HG03521 (cell line): ENCODE results near the gene S100A2.
"Not testable (repeated sequence)": the region's sequence is repeated elsewhere in the genome, so short reads cannot be mapped to it uniquely, and the experiment has no call there.

Source experiments
- ATAC-seq: cut with Tn5 transposase; IDR thresholded peaks from one replicate; pipeline ENCODE4 v1.9.1; 2021; ENCODE audit warnings: mild to moderate bottlenecking, moderate library complexity; ENCODE audit not compliant: unreplicated experiment

The S100A2 gene

DNA sequence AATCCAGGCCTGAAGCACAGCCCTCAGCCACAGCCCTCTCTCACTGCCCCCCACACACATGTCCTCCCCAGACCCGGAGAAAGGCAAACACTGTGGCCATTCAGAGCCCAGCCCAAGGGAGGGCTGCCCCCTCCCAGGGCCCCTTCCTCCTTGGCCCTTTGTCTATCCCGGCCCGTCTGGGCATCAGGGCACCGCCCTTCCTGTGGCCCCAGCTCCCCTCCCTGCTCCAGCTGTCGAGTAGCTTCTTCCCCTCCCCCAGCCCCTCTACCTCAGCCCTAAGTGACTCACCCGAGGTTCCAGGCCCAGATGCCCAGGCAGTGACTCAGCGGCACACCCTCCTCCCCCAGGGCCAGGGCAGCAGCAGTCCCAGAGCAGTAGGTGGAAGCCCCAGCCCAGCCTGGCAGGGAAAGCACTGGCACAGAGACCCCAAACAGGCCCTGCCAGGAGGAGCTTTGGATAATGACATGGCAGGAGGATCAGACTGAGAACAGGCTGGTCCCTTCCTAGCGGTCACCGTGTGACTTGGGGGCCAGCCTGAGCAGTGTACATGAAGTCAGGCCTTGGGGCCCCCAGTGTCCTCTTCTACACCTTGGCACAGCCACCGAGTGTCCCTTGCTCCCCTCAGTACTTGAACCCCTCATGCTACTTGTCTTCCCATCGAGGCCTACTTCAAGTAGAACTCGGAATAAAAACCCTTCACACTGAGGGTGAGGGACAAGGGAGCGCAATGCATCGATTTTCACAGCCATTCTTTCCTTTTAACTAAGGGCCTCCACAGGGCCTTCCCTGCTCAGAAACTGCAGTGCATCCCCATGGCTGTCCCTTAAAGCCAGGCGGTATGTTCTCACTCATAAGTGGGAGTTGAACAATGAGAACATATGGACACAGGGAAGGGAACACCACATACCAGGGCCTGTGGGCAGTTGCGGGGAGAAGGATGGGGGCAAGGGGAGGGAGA is 1.0 kb upstream of the S100A2 start:
- no peak for ATAC-seq

- ATAC-seq, result no peak
Measured at GRCh38 chr1:153563991-153564390, 1.7 kb downstream of the S100A2 start.

DNA sequence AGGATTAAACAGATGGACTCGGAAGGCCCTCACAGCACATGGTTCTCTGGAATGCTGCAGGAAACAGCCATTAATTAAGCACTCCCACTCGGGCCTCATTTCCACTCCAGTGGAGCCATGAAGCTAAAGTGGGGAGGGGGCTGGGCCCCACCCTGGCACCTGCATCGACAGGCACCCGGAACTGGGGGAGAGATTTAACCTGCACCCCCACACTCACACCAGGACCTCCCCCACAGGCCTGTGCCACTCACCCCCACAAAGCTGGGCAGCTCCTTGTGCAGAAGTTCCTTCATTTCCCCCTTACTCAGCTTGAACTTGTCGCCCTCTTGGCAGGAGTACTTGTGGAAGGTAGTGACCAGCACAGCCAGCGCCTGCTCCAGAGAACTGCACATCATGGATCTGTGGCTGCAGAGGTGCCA is 2.2 kb downstream of the S100A2 start:
- no peak for ATAC-seq

DNA sequence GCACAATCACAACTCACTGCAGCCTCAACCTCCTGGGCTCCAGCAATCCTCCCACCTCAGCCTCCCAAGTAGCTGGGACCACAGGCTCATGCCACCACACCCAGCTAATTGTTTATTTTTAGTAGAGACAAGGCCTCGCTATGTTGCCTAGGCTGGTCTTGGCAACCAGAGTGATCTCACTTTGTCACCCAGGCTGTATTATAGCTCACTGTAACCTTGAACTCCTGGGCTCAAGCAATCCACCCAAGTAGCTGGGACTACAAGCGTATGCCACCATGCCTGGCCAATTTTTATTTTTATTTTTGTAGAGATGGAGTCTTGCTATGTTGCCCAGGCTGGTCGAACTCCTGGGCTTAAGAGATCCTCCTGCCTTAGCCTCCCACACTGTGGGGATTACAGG is 3.6 kb downstream of the S100A2 start:
- ATAC-seq, result not testable (repeated sequence)

GRCh38 chr1:153561466-153561985 is 4.1 kb downstream of the S100A2 start:
- ATAC-seq, result no peak

DNA sequence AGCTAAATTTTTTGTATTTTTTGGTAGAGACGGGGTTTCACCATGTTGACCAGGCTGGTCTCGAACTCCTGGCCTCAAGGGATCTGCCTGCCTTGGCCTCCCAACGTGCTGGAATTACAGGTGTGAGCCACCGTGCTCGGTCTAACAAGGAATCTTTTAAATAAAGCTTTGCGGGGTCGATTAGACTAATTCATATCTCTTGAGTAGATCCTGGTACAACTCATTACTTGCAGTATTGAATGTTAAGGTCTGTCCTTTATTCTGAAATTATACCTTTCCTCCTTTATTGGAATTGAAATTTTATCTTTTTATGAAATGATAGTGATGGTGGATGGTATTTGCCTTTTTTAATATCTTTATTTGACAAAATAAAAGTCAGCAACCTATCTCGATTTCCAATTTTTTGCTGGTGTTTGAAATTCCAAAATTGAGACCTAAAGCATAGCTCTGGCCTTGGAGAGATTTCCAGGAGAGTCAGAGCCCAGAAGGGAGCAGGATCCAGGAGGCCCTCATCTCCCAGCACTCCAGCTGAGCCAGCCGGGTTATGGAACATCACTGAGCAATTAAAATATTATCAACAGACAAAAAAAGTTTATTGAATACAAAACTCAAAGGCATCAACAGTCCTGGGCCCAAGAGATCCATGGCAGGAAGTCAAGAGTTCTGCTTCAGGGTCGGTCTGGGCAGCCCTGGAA is 4.7 kb downstream of the S100A2 start:
- no peak for ATAC-seq

GRCh38 chr1:153560241-153560640 is 5.4 kb downstream of the S100A2 start:
- ATAC-seq, result no peak

DNA sequence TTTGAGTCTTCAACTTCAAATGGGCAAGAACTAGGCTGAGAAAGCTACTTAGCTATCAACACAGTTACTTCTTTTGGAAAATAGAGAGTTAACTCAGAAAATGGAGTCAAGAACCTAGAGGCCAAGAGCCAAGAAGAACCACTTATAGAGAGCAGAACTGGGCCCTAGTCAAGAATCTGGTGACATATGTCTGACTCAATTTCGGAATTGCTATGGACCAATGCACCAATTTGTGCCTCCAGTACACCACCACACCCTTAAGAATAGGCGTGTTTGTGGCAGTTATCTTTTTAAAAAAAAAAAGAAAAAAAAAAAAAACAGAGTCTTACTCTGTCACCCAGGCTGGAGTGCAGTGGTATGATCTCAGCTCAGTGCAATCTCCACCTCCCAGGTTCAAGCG is 7.8 kb downstream of the S100A2 start:
- no peak for ATAC-seq

DNA sequence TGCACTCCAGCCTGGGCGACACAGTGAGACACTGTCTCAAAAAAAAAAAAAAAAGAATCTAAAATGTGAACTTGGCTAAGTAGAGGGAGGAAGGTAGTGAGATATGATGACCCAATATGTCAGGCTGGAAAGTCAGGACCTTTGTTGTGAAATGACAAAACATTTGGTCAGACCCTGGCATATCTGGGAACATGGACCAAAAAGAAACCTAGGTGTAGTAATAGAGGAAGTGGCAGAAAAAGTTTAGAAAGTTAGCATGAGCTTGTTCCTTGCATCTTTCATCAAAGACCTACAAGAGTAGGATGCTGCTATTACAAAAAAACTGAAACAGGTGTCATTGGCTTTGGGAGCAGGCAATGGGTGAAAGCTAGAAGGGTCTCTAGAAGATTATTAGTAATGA is 9.3 kb downstream of the S100A2 start:
- no peak for ATAC-seq

DNA sequence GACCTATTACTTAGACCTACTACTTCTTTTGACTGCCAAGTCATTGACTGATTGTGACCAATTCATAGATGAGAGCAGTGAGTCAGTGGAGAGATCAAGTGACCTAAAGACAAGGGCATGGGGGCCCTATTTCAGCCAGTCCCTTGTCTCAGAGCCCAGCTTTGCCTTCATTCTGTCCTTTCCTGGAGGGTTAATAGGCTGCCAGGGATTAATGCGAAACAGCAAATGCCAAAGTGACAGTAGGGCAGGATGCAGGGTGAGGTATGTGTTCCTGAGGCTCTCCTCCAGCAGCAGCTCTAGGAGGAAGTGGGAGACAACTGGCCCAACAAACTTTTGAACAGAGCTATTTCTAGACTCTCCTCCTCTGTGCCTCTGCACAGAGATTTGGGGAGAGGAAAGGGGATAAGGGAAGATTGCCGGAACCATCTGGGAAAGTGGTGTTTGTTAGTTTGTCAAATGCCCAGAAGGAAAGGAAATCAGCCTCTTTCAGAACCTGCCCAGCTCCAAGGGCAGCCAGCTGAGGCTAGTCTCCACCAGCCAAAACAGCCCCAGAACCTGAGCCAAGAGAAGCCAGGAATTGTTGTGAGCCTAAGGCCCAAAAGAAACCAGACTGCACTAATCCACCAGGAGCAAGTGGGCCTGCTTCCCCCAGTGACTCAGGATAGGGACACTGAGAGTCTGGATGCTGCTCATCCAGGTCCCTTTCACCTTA is 11.7 kb downstream of the S100A2 start:
- ATAC-seq, result no peak

DNA sequence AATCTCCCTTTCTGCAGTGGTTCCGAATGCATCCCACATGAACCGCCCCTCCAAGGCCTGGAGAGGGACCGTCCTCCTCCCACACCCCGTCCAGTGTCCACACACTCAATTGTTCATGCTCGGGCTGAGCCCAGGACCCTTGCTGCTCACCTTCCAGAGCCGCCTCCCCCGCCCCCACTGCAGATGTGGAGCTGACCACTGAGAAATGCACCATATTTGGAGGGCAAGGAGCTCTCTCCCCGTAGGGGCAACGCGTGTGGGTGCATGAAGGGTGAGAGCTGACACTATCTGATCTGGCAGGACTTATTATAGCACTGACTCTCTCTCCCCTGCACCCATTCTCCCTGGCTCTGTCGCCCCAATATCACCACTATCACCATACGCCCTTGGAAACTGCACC is 12.5 kb downstream of the S100A2 start:
- no peak for ATAC-seq

GRCh38 chr1:153552335-153552734 is 13.3 kb downstream of the S100A2 start:
- no peak for ATAC-seq

DNA sequence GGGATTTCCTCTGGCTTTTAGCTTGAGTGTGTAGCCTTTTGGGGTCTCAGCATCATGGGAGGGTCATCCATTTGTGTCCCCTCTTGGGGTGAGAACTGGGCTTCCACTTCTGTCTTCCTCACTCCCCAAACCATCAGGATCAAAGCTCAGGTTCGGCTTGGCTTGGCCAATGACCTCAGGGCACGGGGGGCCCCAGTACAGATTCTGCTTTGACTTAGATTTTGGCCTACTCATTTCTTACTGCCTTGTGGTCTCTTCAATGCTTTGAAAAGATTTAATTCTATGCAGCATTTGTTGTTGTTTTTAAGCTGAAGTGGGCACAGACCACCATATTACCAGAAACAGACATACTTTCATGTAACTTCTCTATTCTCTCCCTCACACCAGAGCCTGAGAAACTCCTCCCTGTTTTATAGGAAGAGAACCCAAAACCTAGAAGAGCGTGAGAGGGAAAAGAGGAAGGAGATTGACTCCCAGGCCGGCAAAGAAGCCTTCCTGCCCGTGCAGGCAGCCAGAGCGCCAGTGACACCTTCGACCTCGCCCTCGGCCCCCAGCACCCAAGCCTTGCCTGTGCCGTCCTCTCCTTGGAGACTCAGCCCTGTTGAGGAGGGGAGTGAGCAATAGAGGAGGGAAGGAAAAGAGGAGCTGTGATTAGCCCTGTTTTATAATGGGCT is 14.7 kb downstream of the S100A2 start:
- ATAC-seq, result no peak

DNA sequence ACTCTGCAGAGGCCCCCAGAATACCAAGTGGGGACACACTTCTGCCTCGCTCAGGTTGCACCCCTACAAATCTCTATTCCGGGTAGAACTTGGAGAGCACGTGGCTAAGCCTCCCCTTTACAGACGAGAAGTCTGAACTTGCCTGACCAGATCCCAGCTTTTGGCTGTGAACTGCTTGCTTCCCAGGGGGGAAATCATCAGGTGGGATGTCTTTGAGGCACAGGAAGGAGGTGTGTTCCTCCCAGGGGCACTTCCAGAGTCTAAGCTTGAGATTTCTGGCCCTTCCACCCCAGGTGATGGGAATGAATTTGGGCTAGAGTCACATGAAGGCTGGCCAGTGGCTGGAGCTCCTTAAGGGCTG is 15.3 kb downstream of the S100A2 start:
- no peak for ATAC-seq

- no peak for ATAC-seq
Measured at GRCh38 chr1:153549741-153550397, 15.8 kb downstream of the S100A2 start.

GRCh38 chr1:153548722-153549688 is 16.6 kb downstream of the S100A2 start, which contains the start of gene S100A3:
S100A3 (minus strand) TSS chr1:153549258; CDS start chr1:153548485, 773 bp downstream.
- ATAC-seq, result no peak

- ATAC-seq, result no peak
Measured at GRCh38 chr1:153547560-153548551, 17.8 kb downstream of the S100A2 start.
